Neural cell (in vitro differentiated cells): ENCODE data around the gene TRAPPC3.

ENCODE experiments used
- CTCF ChIP-seq: fragments of 450-650 bp; IDR thresholded peaks from 2 replicates; pipeline ENCODE4 v1.5.1; 2014; ENCODE audit warnings: antibody characterized with exemption, mild to moderate bottlenecking, moderate library complexity; ENCODE audit not compliant: poor library complexity, severe bottlenecking
- EP300 ChIP-seq: fragments of 450-650 bp; conservative IDR thresholded peaks from 2 replicates; pipeline ENCODE4 v1.6.1; 2014; ENCODE audit warnings: antibody characterized with exemption, mild to moderate bottlenecking, moderate library complexity; ENCODE audit not compliant: poor library complexity, severe bottlenecking
- EZH2 ChIP-seq: fragments of 200-600, 300-800 bp; shearing (Covaris generic), sonication (generic); IDR thresholded peaks from 2 replicates; pipeline ENCODE4 v1.6.1; 2014; ENCODE audit warnings: antibody characterized with exemption, low read length, borderline replicate concordance, mild to moderate bottlenecking; ENCODE audit not compliant: insufficient read depth, poor library complexity, severe bottlenecking
- MXI1 ChIP-seq: fragments of 450-650 bp; conservative IDR thresholded peaks from 2 replicates; pipeline ENCODE4 v1.6.1; 2014; ENCODE audit warnings: antibody characterized with exemption, mild to moderate bottlenecking; ENCODE audit not compliant: poor library complexity, severe bottlenecking
- POLR2AphosphoS5 ChIP-seq: IDR thresholded peaks from 2 replicates; pipeline ENCODE4 v1.6.1; 2012
- RAD21 ChIP-seq: fragments of 450-650 bp; conservative IDR thresholded peaks from 2 replicates; pipeline ENCODE4 v1.6.1; 2014; ENCODE audit warnings: antibody characterized with exemption, mild to moderate bottlenecking, moderate library complexity
- REST ChIP-seq: IDR thresholded peaks from 2 replicates; pipeline ENCODE4 v1.6.1; 2012; ENCODE audit warnings: borderline replicate concordance
- SMC3 ChIP-seq: fragments of 450-650 bp; conservative IDR thresholded peaks from 2 replicates; pipeline ENCODE4 v1.6.1; 2014; ENCODE audit warnings: antibody characterized with exemption, mild to moderate bottlenecking, moderate library complexity; ENCODE audit not compliant: poor library complexity
- TAF1 ChIP-seq: IDR thresholded peaks from 2 replicates; pipeline ENCODE4 v1.6.1; 2012; ENCODE audit warnings: low read depth

DNA sequence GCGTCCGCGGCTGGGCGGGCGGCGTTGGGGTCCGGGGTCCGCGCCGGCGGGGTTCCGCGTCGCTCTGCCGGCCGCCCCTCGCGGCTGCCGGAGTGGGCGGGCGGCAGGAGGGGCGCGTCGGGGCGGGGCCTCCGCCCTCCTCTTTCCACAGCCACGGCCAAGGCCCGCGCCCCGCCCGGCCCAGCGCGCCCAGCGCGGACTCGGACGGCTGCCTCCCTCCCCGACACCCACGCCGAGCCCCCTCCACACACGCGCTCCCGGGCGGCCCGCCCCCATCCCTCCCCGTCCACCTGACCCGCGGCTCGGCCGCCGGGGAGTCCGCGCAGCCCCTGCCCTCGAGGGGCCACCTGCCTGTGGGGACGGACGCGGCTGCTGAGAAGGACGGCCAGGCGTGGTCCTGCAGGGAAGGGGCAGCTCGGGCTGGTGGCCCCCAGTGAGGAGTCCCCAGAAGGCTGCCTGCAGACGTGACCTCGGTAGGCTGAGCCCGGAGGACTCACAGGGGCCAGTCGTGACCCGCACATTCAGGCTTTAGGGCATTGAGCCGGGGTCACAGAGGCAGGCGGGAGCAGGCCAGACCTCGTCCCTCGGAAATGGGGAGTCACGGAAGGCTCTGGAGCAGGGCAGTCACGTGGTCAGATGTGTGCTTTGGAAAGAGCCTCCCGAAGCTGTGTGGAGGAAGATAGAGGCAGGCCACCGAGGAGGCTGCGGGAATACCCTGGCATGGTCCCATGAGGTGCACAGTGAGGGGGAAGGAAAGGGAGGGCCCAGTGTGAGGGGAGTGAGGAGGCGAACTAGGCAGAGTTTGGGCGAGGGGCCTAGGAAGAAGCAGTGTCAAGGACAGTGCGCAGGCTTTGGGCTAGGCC, 23.9 kb downstream of the TRAPPC3 start, which contains the start of gene COL8A2:
- TF ChIP-seq CTCF (no peak), EZH2 (no peak), RAD21 (no peak), MXI1 (no peak), EP300 (no peak), REST (no peak), POLR2AphosphoS5 (no peak), TAF1 (no peak), SMC3 (no peak)
